Type B pancreatic cell (in vitro differentiated cells): ENCODE data around the gene ROCK1. TPM values are rescaled to one million over a fixed set of nuclear protein-coding genes. Genes with fewer than 3 reads are reported as not detected.
A peak's percentile ranks its signal among the peaks of the same experiment; 100 is the strongest.

Source experiments
- DNase-seq: peaks from one replicate; pipeline ENCODE4 v3.0.0; 2021; ENCODE audit warnings: mixed read lengths; ENCODE audit not compliant: unreplicated experiment; ENCODE audit errors: extremely low spot score
- H3K27ac Mint-ChIP-seq: 2 replicates; pipeline ENCODE4 v1.8.0; 2021; ENCODE audit warnings: mild to moderate bottlenecking, mixed read lengths
- H3K27me3 Mint-ChIP-seq: 2 replicates; pipeline ENCODE4 v1.8.0; 2021; ENCODE audit warnings: mixed read lengths
- H3K36me3 Mint-ChIP-seq: 2 replicates; pipeline ENCODE4 v1.8.0; 2021; ENCODE audit warnings: mixed read lengths
- H3K4me1 Mint-ChIP-seq: one replicate; pipeline ENCODE4 v1.8.0; 2021; ENCODE audit warnings: mixed read lengths; ENCODE audit not compliant: unreplicated experiment
- H3K4me3 Mint-ChIP-seq: 2 replicates; pipeline ENCODE4 v1.8.0; 2021; ENCODE audit warnings: mild to moderate bottlenecking, mixed read lengths
- H3K9me3 Mint-ChIP-seq: 2 replicates; pipeline ENCODE4 v1.8.0; 2021; ENCODE audit warnings: mixed read lengths
- total RNA-seq: library from RNA; stranded (reverse); gene quantifications from 2 replicates; pipeline ENCODE4 v1.2.1, GENCODE V29; 2021; ENCODE audit warnings: low replicate concordance
- TF ChIP-seq, protein P1 (sequence below): fragments of 200-600 bp; sonication (generic); conservative IDR thresholded peaks from 2 replicates; pipeline ENCODE4 v1.5.0; 2021; ENCODE audit warnings: antibody characterized with exemption, mild to moderate bottlenecking

Gene ROCK1
- total RNA-seq, 1 donor from 2014 or later = 42.4 TPM

DNA sequence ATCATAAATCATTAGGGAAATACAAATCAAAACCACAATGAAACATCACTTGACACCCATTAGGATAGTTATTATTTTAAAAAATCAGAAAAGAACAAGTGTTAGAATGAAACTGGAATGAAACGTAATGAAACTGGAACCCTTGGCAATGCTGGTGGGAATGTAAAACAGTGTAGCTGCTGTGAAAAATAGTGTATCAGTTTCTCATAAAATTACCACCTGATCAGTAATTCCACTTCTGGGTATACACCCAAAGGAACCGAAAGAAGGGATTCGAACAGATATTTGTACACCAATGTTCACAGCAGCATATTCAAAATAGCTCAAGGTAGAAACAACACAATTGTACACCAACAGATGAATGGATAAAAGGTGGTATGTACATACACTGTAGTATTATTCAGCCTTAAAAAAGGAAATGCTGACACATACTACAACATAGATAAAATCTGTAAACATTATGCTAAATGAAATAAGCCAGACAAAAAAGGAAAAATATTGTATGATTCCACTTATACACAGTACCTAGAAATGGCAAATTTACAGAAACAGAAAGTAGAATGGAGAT lies 27.0 kb downstream of the ROCK1 start:
- Mint-ChIP-seq H3K36me3 (peaks cover 47% of the 10 kb centered on the region), H3K4me1 (no peaks in the 10 kb centered on the region), H3K27me3 (no peaks in the 10 kb centered on the region), H3K4me3 (no peak overlapping the region), H3K27ac (no peak overlapping the region), H3K9me3 (peaks cover 6% of the 10 kb centered on the region)
- TF ChIP-seq, protein P1, sequence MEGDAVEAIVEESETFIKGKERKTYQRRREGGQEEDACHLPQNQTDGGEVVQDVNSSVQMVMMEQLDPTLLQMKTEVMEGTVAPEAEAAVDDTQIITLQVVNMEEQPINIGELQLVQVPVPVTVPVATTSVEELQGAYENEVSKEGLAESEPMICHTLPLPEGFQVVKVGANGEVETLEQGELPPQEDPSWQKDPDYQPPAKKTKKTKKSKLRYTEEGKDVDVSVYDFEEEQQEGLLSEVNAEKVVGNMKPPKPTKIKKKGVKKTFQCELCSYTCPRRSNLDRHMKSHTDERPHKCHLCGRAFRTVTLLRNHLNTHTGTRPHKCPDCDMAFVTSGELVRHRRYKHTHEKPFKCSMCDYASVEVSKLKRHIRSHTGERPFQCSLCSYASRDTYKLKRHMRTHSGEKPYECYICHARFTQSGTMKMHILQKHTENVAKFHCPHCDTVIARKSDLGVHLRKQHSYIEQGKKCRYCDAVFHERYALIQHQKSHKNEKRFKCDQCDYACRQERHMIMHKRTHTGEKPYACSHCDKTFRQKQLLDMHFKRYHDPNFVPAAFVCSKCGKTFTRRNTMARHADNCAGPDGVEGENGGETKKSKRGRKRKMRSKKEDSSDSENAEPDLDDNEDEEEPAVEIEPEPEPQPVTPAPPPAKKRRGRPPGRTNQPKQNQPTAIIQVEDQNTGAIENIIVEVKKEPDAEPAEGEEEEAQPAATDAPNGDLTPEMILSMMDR = no peak
- DNase-seq = no peak

DNA sequence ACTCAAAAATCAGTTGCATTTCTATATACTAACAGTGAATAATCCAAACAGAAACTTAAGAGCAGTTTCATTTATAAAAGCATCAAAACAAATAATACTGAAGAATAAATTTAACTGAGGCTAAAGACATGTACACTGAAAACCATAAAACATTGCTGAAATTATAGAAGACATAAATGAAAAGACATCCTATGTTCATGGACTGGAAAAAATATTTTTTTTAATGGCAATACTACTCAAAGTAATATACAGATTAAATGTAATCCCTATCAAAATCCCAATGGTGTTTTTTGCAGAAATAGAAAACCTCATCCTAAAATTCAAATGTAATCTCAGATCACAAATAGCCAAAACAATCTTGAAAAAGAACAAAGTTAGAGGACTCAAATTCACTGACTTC lies 28.6 kb downstream of the ROCK1 start:
- H3K4me3 Mint-ChIP-seq = no peak overlapping the region
- H3K27me3 Mint-ChIP-seq = no peaks in the 10 kb centered on the region
- peaks cover 6% of the 10 kb centered on the region for H3K9me3 Mint-ChIP-seq
- H3K4me1 Mint-ChIP-seq = no peaks in the 10 kb centered on the region
- peaks cover 47% of the 10 kb centered on the region for H3K36me3 Mint-ChIP-seq
- no peak overlapping the region for H3K27ac Mint-ChIP-seq
- no peak for DNase-seq
- TF ChIP-seq, protein P1 = no peak

DNA sequence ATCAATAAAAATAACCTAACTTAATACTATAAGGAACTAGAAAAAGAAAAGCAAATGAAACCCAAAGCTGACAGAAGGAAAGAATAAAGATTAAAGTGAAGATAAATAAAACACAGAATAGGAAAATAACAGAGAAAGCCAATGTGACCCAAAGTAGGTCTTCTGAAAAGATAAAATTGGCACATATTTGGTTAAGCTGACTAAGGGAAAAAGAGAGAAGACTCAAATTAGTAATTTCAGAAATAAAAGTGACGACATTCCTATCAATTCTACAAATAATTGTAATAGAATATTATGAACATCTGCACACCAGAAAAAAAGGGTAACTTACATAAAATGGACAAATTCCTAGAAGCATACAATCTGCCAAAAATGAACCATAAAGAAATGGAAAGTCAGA lies 30.2 kb downstream of the ROCK1 start:
- Mint-ChIP-seq H3K27me3 (no peaks in the 10 kb centered on the region), H3K4me1 (peaks cover 4% of the 10 kb centered on the region), H3K9me3 (peaks cover 6% of the 10 kb centered on the region), H3K4me3 (no peak overlapping the region), H3K36me3 (peaks cover 47% of the 10 kb centered on the region), H3K27ac (no peak overlapping the region)
- TF ChIP-seq, protein P1 = no peak
- DNase-seq = no peak

DNA sequence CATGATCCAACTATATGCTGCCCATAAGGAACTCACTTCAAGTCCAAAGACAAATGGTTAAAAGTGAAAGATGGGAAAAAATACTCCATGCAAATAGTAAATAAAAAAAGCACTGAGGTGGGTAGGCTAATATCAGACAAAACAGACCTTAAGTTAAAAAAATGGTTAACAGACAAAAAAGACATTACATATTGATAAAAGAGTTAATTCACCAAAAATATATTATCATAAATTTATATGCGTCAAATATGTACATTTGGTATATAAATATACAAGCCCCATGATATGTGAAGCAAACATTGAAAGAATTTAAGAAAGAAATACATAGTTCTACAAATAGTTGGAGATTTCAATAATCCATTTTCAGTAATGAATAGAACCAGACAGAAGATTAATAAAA lies 31.0 kb downstream of the ROCK1 start:
- TF ChIP-seq, protein P1 = no peak
- H3K27ac Mint-ChIP-seq = no peak overlapping the region
- H3K9me3 Mint-ChIP-seq = peaks cover 6% of the 10 kb centered on the region
- peaks cover 43% of the 10 kb centered on the region for H3K36me3 Mint-ChIP-seq
- no peak for DNase-seq
- peaks cover 4% of the 10 kb centered on the region for H3K4me1 Mint-ChIP-seq
- H3K4me3 Mint-ChIP-seq = no peak overlapping the region
- no peaks in the 10 kb centered on the region for H3K27me3 Mint-ChIP-seq

DNA sequence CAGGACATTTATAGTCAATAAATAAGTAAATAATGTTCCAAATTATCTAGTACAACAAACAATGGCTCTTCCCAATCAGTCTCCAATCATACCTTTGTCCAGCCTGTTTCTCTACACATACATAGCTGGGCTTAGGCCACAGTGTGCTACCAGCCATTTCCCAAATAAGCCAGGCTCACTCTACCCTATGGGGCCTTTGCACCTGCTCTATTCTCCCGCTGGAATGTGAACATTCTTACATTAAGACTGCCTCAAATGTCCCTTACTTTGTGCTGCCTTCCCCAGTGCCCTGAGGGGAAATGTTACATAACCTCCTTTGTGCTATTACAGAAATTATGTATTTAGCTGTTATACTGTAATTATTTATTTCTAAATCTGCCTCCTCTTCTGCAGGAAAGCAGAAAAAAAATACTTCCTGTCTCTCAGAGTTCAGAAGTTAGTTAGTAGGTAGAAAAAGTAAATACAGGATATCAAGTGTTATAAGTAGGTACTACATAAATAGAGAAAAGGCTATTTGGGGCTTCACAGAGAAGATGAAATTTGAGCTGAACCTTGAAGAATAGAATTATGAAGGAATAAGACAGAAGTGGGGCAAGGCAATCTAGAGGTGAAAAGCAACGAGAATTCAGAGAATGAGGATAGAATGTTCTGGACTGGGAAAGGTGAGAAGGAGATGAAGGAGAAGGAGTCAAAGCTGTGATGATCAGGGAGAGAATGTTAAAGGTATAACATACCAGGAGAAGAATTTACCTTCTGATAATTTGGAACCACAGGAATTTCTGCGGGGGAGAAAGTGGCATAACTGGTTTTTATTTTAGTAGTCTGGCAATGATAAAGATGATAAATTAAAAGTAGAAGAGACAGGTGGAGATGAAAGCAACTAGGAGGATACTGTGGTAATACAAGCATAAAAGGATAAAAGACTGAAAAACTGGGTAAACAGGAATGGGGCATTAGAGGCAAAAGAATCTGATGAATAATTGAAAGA lies 37.0 kb downstream of the ROCK1 start:
- Mint-ChIP-seq H3K4me1 (peaks cover 26% of the 10 kb centered on the region), H3K27ac (peak overlapping the region; percentile 84), H3K9me3 (peaks cover 5% of the 10 kb centered on the region), H3K36me3 (peaks cover 7% of the 10 kb centered on the region), H3K27me3 (no peaks in the 10 kb centered on the region), H3K4me3 (peak overlapping the region; percentile 34)
- no peak for DNase-seq
- TF ChIP-seq, protein P1 = no peak
